ENCODE results near the gene ABCC1. TPM values are rescaled to one million over a fixed set of nuclear protein-coding genes. Genes with fewer than 3 reads are reported as not detected.
A peak's percentile ranks its signal among the peaks of the same experiment; 100 is the strongest.
"Not testable (repeated sequence)": the region's sequence is repeated elsewhere in the genome, so short reads cannot be mapped to it uniquely, and the experiment has no call there.

ABCC1 gene
- total RNA-seq, 1 donor from 2014 or later: 49.8 TPM

DNA sequence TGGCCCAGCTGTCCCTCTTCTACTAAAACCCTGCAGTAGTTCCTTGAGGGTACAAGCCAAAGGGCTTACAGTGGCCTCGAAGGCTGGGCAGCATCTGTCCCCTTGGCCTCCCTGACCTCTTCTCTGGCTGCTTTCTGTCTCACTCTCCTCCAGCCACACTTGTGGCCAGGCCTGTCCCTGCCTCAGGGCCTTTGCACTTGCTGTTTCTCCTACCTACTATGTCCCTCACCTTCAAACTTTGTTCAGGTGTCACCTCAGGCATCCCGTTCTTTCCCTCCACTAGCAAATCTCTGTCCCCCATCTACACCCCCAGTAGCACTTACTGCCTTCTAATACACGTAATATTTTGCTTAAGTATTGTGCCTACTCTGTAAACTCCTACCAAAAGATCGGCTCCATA, 6.0 kb downstream of the ABCC1 start:
- TF ChIP-seq, protein P1, sequence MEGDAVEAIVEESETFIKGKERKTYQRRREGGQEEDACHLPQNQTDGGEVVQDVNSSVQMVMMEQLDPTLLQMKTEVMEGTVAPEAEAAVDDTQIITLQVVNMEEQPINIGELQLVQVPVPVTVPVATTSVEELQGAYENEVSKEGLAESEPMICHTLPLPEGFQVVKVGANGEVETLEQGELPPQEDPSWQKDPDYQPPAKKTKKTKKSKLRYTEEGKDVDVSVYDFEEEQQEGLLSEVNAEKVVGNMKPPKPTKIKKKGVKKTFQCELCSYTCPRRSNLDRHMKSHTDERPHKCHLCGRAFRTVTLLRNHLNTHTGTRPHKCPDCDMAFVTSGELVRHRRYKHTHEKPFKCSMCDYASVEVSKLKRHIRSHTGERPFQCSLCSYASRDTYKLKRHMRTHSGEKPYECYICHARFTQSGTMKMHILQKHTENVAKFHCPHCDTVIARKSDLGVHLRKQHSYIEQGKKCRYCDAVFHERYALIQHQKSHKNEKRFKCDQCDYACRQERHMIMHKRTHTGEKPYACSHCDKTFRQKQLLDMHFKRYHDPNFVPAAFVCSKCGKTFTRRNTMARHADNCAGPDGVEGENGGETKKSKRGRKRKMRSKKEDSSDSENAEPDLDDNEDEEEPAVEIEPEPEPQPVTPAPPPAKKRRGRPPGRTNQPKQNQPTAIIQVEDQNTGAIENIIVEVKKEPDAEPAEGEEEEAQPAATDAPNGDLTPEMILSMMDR (IDR thresholded peaks at IDR 0.05): no peak
- H3K4me3 Mint-ChIP-seq: no peak overlapping the region
- DNase-seq: no peak
- H3K36me3 Mint-ChIP-seq (ENCODE audit: low read depth): peaks cover 4% of the 10 kb centered on the region
- intact Hi-C loops (cut with micrococcal nuclease): no loop called here
- no peaks in the 10 kb centered on the region for H3K9me3 Mint-ChIP-seq
- H3K27me3 Mint-ChIP-seq: no peaks in the 10 kb centered on the region
- ChIA-PET CTCF (no interaction called here), POLR2A (no interaction called here)
- H3K27ac Mint-ChIP-seq: peak overlapping the region; percentile 5
- peaks cover 57% of the 10 kb centered on the region for H3K4me1 Mint-ChIP-seq
- no peak for ATAC-seq (ENCODE audit: low read depth)

DNA sequence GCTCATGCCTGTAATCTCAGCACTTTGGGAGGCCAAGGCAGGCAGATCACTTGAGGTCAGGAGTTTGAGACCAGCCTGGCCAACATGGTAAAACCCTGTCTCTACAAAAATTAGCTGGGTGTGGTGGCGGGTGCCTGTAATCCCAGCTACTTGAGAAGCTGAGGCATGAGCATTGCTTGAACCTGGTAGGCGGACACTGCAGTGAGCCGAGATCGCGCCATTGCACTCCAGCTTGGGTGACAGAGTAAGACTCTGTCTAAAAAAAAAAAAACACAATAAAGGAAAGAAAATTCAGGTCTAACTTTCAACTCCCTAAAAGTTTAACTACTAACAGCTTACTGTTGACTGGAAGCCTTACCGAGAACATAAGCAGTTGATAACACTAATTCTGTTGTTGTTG, 6.7 kb downstream of the ABCC1 start:
- DNase-seq; H3K4me3 Mint-ChIP-seq; H3K36me3 Mint-ChIP-seq (ENCODE audit: low read depth); ATAC-seq (ENCODE audit: low read depth); H3K27ac Mint-ChIP-seq; intact Hi-C loops (cut with micrococcal nuclease); CTCF ChIA-PET; H3K9me3 Mint-ChIP-seq; H3K27me3 Mint-ChIP-seq: not testable (repeated sequence)
- H3K4me1 Mint-ChIP-seq: peaks cover 57% of the 10 kb centered on the region
- POLR2A ChIA-PET: interaction anchor here (0.7 kb wide), 1 partner anchor 10 kb away, joined by 3 read pairs; no protein-coding TSS in a partner anchor

DNA sequence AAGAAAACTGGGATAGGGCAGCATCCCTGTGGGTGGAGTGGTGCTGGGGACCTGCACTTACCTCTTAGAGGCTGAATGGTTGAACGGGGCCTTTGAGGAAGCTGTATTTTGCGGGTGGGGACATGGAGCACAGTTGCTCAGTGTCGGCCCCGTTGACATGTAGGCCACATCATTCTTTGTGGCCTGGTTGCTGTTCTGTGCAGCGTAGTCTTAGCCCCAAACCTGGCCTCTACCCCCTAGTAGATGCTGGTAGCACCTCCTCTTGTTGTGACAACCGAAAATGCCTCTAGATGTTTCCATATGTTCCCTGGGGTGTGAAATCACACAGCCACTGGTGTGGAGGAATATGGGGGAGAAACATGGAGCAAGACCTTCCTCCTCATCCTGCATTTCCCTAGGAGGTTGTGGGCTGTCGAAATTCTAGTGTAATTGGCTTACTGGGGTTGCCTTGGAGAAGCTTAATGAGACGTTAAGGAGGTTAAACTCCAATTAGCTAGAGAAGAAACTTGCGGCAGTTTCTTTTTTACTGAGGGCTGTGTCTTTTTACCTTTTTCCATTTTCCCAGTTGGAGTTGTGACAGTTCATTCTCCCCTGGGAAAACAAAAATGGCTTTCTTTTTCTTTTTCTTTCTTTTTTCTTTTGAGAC, 9.4 kb downstream of the ABCC1 start:
- CTCF ChIA-PET: no interaction called here
- Mint-ChIP-seq H3K36me3 (ENCODE audit: low read depth) (peaks cover 17% of the 10 kb centered on the region), H3K9me3 (peaks cover 9% of the 10 kb centered on the region), H3K4me1 (peaks cover 59% of the 10 kb centered on the region), H3K27ac (peak overlapping the region; percentile 87), H3K27me3 (no peaks in the 10 kb centered on the region), H3K4me3 (no peak overlapping the region)
- DNase-seq: no peak
- TF ChIP-seq, protein P1 (IDR thresholded peaks at IDR 0.05): no peak
- POLR2A ChIA-PET: interaction anchor here (0.8 to 1.9 kb wide), 4 partner anchors 9 to 71 kb away, joined by 3 to 8 read pairs (median 4); partner anchors contain the start of gene CEP20
- intact Hi-C loops (cut with micrococcal nuclease): no loop called here
- ATAC-seq (ENCODE audit: low read depth): no peak

DNA sequence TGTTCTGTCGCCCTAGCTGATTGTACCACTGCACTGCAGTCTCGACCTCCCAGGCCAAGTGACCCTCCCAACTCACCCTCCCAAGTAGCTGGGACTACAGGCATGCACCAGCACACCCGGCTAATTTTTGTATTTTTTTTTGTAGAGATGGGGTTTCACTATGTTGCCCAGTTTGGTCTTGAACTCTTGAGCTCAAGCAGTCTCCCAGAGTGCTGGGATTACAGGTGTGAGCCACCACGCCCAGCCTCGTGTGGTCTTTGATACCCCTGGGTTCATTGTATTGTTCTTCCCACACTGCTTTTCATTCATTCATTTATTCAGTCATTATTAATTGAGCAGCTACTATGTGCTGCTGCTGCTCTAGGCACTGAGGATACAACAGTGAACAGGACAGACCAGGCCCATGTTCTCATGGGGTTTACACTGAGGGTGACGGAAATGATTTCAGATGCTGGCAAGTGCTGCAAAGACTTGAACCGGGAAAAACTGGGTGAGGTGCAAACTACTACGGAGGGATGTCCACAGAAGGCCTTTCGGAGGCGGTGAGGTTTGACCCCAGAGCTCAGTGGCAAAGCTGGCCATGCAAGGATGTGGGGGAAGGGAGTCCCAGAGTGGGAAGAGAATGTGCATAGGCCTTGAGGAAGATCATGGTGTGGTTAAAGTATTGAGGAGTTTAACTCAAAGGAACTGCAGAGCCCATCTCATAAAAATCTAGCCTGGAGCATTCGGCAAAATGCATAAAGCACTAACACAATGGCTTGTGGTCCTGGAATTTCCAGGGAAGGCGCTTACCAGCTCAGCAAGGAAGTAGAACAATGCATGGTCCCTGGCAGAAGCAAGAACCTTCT, 10.9 kb downstream of the ABCC1 start:
- Mint-ChIP-seq H3K36me3 (ENCODE audit: low read depth) (peaks cover 16% of the 10 kb centered on the region), H3K9me3 (peaks cover 9% of the 10 kb centered on the region), H3K4me3 (no peak overlapping the region), H3K27ac (peak overlapping the region; percentile 87), H3K27me3 (no peaks in the 10 kb centered on the region), H3K4me1 (peaks cover 58% of the 10 kb centered on the region)
- intact Hi-C loops (cut with micrococcal nuclease): no loop called here
- CTCF ChIA-PET: no interaction called here
- TF ChIP-seq, protein P1 (IDR thresholded peaks at IDR 0.05): no peak
- ATAC-seq (ENCODE audit: low read depth) (no peak), DNase-seq (no peak)
- POLR2A ChIA-PET: interaction anchor here (0.7 to 1.9 kb wide), 5 partner anchors 9 to 72 kb away, joined by 3 to 8 read pairs (median 3); partner anchors contain the start of gene CEP20

DNA sequence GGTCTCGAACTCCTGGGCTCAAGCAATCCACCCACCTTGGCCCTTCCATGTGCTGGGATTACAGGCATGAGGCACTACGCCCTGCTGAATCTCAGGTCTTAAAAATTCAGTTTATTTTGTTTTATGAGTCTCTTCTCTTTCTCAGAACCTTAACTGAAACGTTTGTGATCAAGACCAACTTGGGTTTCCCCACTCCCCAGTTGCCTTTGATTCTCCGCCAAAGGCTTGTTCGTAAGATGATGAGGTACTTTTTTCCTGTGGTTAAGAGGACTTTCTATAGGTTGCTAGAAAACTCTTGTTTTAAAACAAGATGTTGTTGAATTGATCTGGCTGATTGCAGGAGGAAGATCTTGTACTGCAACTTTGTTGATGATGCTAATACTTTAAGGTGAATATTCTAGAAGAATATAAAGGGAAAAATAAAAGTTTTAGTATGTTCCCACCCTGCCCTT, 11.7 kb downstream of the ABCC1 start:
- H3K4me1 Mint-ChIP-seq: peaks cover 54% of the 10 kb centered on the region
- CTCF ChIA-PET: no interaction called here
- POLR2A ChIA-PET: interaction anchor here (0.8 to 1.9 kb wide), 2 partner anchors 9 to 73 kb away, joined by 3 to 8 read pairs; partner anchors contain the start of gene CEP20
- DNase-seq: no peak
- H3K27me3 Mint-ChIP-seq: no peaks in the 10 kb centered on the region
- peak overlapping the region; percentile 73 for H3K4me3 Mint-ChIP-seq
- H3K36me3 Mint-ChIP-seq (ENCODE audit: low read depth): peaks cover 16% of the 10 kb centered on the region
- H3K9me3 Mint-ChIP-seq: peaks cover 9% of the 10 kb centered on the region
- intact Hi-C loops (cut with micrococcal nuclease): loop anchor here (1.0 kb wide), 3 partner anchors 11 to 73 kb away; partner anchors contain the start of gene CEP20
- H3K27ac Mint-ChIP-seq: peak overlapping the region; percentile 87
- ATAC-seq (ENCODE audit: low read depth): peak; percentile 86
- TF ChIP-seq, protein P1 (IDR thresholded peaks at IDR 0.05): no peak

All from activated B cell treated with CpG ODN at 0.5 μM for 24 hours (primary cell).